Measurements from ENCODE around the gene FBN2. TPM values are rescaled to one million over a fixed set of nuclear protein-coding genes. Genes with fewer than 3 reads are reported as not detected.

The FBN2 gene
- total and polyA plus RNA-seq, 7 donors = 0.23 to 2.0 (median 0.51) TPM; not detected in 1

GRCh38 chr5:128409166-128409800, 128.8 kb downstream of the FBN2 start:
- no peaks in the 10 kb centered on the region for H3K36me3 ChIP-seq
- H3K4me1 ChIP-seq = no peaks in the 10 kb centered on the region
- H3K9me3 ChIP-seq = no peaks in the 10 kb centered on the region
- no peaks in the 10 kb centered on the region for H3K27me3 ChIP-seq
- no peak for DNase-seq
- H3K4me3 ChIP-seq = no peak overlapping the region
- TF ChIP-seq EP300 (IDR thresholded peaks at IDR 0.05) (no peak), CTCF (IDR thresholded peaks at IDR 0.05) (no peak), POLR2A (IDR thresholded peaks at IDR 0.05) (no peak), POLR2AphosphoS5 (IDR thresholded peaks at IDR 0.05) (no peak)
- intact Hi-C loops (cut with DNase I) = no loop called here
- no peak overlapping the region for H3K27ac ChIP-seq

DNA sequence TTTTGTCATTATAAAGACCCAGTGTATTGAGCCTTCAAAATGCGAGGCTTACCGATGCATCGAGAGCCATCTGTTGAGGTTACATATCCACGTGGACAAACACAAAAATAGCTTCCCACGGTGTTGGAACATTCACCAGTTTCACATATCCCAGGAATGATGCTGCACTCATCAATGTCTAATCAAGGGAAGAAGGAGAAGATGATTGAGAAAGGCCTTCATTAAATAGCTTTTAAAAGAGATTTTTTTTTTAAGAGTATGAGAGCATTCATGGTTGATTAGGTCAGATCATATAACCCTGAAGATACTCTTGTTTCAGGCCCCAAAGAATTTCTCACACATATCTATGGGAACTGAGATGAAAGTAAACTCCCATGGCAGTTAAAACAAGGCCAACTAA, 129.4 kb downstream of the FBN2 start:
- no peaks in the 10 kb centered on the region for H3K9me3 ChIP-seq
- 89 to 91% methylated on average over 5 of the region's 5 CpGs for WGBS, 2 donors
- H3K36me3 ChIP-seq = no peaks in the 10 kb centered on the region
- intact Hi-C loops (cut with DNase I) = no loop called here
- H3K4me3 ChIP-seq = no peak overlapping the region
- no peaks in the 10 kb centered on the region for H3K27me3 ChIP-seq
- no peak overlapping the region for H3K27ac ChIP-seq
- no peak for DNase-seq
- TF ChIP-seq POLR2AphosphoS5 (IDR thresholded peaks at IDR 0.05) (no peak), CTCF (IDR thresholded peaks at IDR 0.05) (no peak), POLR2A (IDR thresholded peaks at IDR 0.05) (no peak), EP300 (IDR thresholded peaks at IDR 0.05) (no peak)
- no peaks in the 10 kb centered on the region for H3K4me1 ChIP-seq

GRCh38 chr5:128407944-128408343, 130.1 kb downstream of the FBN2 start:
- Histone ChIP-seq H3K36me3 (no peaks in the 10 kb centered on the region), H3K27ac (no peak overlapping the region), H3K4me1 (no peaks in the 10 kb centered on the region), H3K9me3 (no peaks in the 10 kb centered on the region), H3K4me3 (no peak overlapping the region), H3K27me3 (no peaks in the 10 kb centered on the region)
- DNase-seq = no peak
- intact Hi-C loops (cut with DNase I) = no loop called here
- no peak for TF ChIP-seq POLR2AphosphoS5 (IDR thresholded peaks at IDR 0.05)
- no peak for TF ChIP-seq EP300 (IDR thresholded peaks at IDR 0.05)
- TF ChIP-seq POLR2A (IDR thresholded peaks at IDR 0.05) = no peak
- no peak for TF ChIP-seq CTCF (IDR thresholded peaks at IDR 0.05)
- 79 to 95% methylated on average over 1 of the region's 1 CpG for WGBS, 2 donors

- WGBS, 2 donors = 56 to 62% methylated on average over 3 of the region's 3 CpGs
- Histone ChIP-seq H3K36me3 (no peaks in the 10 kb centered on the region), H3K4me1 (no peaks in the 10 kb centered on the region), H3K27ac (no peak overlapping the region), H3K9me3 (no peaks in the 10 kb centered on the region), H3K4me3 (no peak overlapping the region), H3K27me3 (no peaks in the 10 kb centered on the region)
- intact Hi-C loops (cut with DNase I) = no loop called here
- no peak for TF ChIP-seq POLR2AphosphoS5 (IDR thresholded peaks at IDR 0.05)
- TF ChIP-seq POLR2A (IDR thresholded peaks at IDR 0.05) = no peak
- no peak for TF ChIP-seq EP300 (IDR thresholded peaks at IDR 0.05)
- TF ChIP-seq CTCF (IDR thresholded peaks at IDR 0.05) = no peak
- DNase-seq = no peak
Measured at GRCh38 chr5:128406803-128407202, 131.2 kb downstream of the FBN2 start.

- no peaks in the 10 kb centered on the region for H3K27me3 ChIP-seq
- H3K4me1 ChIP-seq = no peaks in the 10 kb centered on the region
- H3K4me3 ChIP-seq = no peak overlapping the region
- H3K9me3 ChIP-seq = no peaks in the 10 kb centered on the region
- H3K27ac ChIP-seq = no peak overlapping the region
- no peaks in the 10 kb centered on the region for H3K36me3 ChIP-seq
- intact Hi-C loops (cut with DNase I) = no loop called here
- no peak for DNase-seq
- WGBS, 2 donors = 53 to 83% methylated on average over 2 of the region's 2 CpGs
- TF ChIP-seq POLR2AphosphoS5 (IDR thresholded peaks at IDR 0.05) = no peak
- TF ChIP-seq EP300 (IDR thresholded peaks at IDR 0.05) = no peak
- no peak for TF ChIP-seq POLR2A (IDR thresholded peaks at IDR 0.05)
- no peak for TF ChIP-seq CTCF (IDR thresholded peaks at IDR 0.05)
Measured at GRCh38 chr5:128405159-128405558, 132.9 kb downstream of the FBN2 start.
